A549 (cell line): ENCODE measurements around the gene LRRC46.

Source experiments
- BHLHE40 ChIP-seq: IDR thresholded peaks from 2 replicates; pipeline ENCODE4 v1.6.1; 2012; ENCODE audit warnings: low read depth, low read length, inconsistent platforms
- CTCF ChIP-seq: fragments of >200 bp; sonication (Bioruptor Twin); formaldehyde crosslinking; IDR thresholded peaks from 3 replicates; pipeline ENCODE4 v1.5.1; 2016
- E2F6 ChIP-seq: IDR thresholded peaks from 2 replicates; pipeline ENCODE4 v1.6.1; 2012; ENCODE audit warnings: low read depth, borderline replicate concordance
- EHF ChIP-seq: fragments of 250-450 bp; sonication (Bioruptor Pico); IDR thresholded peaks from 2 replicates; pipeline ENCODE4 v1.5.0; 2020; ENCODE audit warnings: mild to moderate bottlenecking
- EP300 ChIP-seq, 2 experiments: fragments of >200 bp; sonication (Bioruptor Twin); formaldehyde crosslinking; IDR thresholded peaks; 2 replicates in 1 of 2; 3 replicates in 1 of 2; pipeline ENCODE4 v1.6.1; 2016 to 2017
- JUN ChIP-seq, 2 experiments: fragments of >200 bp; sonication (Bioruptor Twin); formaldehyde crosslinking; IDR thresholded peaks; 2 replicates in 1 of 2; 3 replicates in 1 of 2; pipeline ENCODE4 v1.6.1; 2016 to 2017
- KDM1A ChIP-seq: fragments of 200-600 bp; sonication (generic); IDR thresholded peaks from 2 replicates; pipeline ENCODE4 v1.6.1; 2016; ENCODE audit warnings: low read depth, mild to moderate bottlenecking
- POLR2A ChIP-seq: IDR thresholded peaks from 2 replicates; pipeline ENCODE4 v1.6.1; 2012; ENCODE audit warnings: mild to moderate bottlenecking, low read length
- RAD21 ChIP-seq, 2 experiments: fragments of >200 bp in 1 of 2; sonication (Bioruptor Twin) in 1 of 2; formaldehyde crosslinking in 1 of 2; IDR thresholded peaks in 1 of 2; conservative IDR thresholded peaks in 1 of 2; 2 replicates in 1 of 2; 3 replicates in 1 of 2; pipeline ENCODE4 v1.6.1; 2012 to 2018; ENCODE audit warnings: inconsistent platforms in 1 of 2
- RFX5 ChIP-seq: fragments of 450-650 bp; IDR thresholded peaks from 2 replicates; pipeline ENCODE4 v1.7.1; 2014; ENCODE audit warnings: antibody characterized with exemption, mild to moderate bottlenecking, moderate library complexity
- TF ChIP-seq, protein P1 (sequence below): fragments of 200-600 bp; sonication (generic); IDR thresholded peaks from 2 replicates; pipeline ENCODE4 v1.6.1; 2016; ENCODE audit warnings: antibody characterized with exemption, mild to moderate bottlenecking, moderate library complexity

GRCh38 chr17:47862621-47863440 is 31.4 kb downstream of the LRRC46 start:
- 0 out of 2 replicates have a peak, but pooled peaks have one; percentile 26 for TF ChIP-seq E2F6
- no peak for TF ChIP-seq EHF (CRISPR knock-in tag)
- TF ChIP-seq CTCF: no peak
- no peak for TF ChIP-seq KDM1A
- no peak for TF ChIP-seq RFX5
- TF ChIP-seq, protein P1, sequence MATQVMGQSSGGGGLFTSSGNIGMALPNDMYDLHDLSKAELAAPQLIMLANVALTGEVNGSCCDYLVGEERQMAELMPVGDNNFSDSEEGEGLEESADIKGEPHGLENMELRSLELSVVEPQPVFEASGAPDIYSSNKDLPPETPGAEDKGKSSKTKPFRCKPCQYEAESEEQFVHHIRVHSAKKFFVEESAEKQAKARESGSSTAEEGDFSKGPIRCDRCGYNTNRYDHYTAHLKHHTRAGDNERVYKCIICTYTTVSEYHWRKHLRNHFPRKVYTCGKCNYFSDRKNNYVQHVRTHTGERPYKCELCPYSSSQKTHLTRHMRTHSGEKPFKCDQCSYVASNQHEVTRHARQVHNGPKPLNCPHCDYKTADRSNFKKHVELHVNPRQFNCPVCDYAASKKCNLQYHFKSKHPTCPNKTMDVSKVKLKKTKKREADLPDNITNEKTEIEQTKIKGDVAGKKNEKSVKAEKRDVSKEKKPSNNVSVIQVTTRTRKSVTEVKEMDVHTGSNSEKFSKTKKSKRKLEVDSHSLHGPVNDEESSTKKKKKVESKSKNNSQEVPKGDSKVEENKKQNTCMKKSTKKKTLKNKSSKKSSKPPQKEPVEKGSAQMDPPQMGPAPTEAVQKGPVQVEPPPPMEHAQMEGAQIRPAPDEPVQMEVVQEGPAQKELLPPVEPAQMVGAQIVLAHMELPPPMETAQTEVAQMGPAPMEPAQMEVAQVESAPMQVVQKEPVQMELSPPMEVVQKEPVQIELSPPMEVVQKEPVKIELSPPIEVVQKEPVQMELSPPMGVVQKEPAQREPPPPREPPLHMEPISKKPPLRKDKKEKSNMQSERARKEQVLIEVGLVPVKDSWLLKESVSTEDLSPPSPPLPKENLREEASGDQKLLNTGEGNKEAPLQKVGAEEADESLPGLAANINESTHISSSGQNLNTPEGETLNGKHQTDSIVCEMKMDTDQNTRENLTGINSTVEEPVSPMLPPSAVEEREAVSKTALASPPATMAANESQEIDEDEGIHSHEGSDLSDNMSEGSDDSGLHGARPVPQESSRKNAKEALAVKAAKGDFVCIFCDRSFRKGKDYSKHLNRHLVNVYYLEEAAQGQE: no peak
- no peak for TF ChIP-seq POLR2A
- TF ChIP-seq RAD21 (conservative IDR thresholded peaks at IDR 0.05 in 1 of 2, IDR thresholded peaks at IDR 0.05 in 1 of 2): no peak
- TF ChIP-seq EP300 (IDR thresholded peaks at IDR 0.05): no peak
- peak; percentile 43 to 52; a peak in 2 of 5 replicates for TF ChIP-seq JUN (IDR thresholded peaks at IDR 0.05)
- TF ChIP-seq BHLHE40: no peak
